Astrocyte (in vitro differentiated cells and primary cell): ENCODE results near the gene NDRG4. TPM values are rescaled to one million over a fixed set of nuclear protein-coding genes. Genes with fewer than 3 reads are reported as not detected.

Experiments used
- DNase-seq: peaks from one replicate; pipeline ENCODE4 v3.0.0-alpha.2; 2010; ENCODE audit warnings: low read depth
- FAIRE-seq: peaks from 2 replicates; lab custom pipeline; 2011; peaks lifted over from hg19 to GRCh38; lab: Jason Lieb, UNC
- H2AFZ ChIP-seq: 2 replicates; pipeline ENCODE4 v1.6.0; 2012; ENCODE audit warnings: low read depth, low read length, inconsistent platforms
- H3K27ac ChIP-seq: 2 replicates; pipeline ENCODE4 v1.5.1; 2011; ENCODE audit warnings: low read depth, low read length, inconsistent platforms
- H3K27me3 ChIP-seq: 2 replicates; pipeline ENCODE4 v1.6.0; 2011; ENCODE audit warnings: low read length, inconsistent platforms; ENCODE audit not compliant: insufficient read depth
- H3K36me3 ChIP-seq: 2 replicates; pipeline ENCODE4 v1.5.1; 2011; ENCODE audit warnings: low read length, inconsistent platforms; ENCODE audit not compliant: insufficient read depth
- H3K4me1 ChIP-seq: 2 replicates; pipeline ENCODE4 v1.5.1; 2011; ENCODE audit warnings: low read length, inconsistent platforms; ENCODE audit not compliant: insufficient read depth
- H3K4me2 ChIP-seq: 2 replicates; pipeline ENCODE4 v1.6.0; 2012; ENCODE audit warnings: low read length, inconsistent platforms
- H3K4me3 ChIP-seq: 2 replicates; pipeline ENCODE4 v1.5.1; 2011; ENCODE audit warnings: low read depth, mild to moderate bottlenecking, low read length, inconsistent platforms; ENCODE audit not compliant: insufficient read depth
- H3K79me2 ChIP-seq: 2 replicates; pipeline ENCODE4 v1.6.0; 2012; ENCODE audit warnings: mild to moderate bottlenecking, low read length, inconsistent platforms; ENCODE audit not compliant: insufficient read depth
- H3K9ac ChIP-seq: 2 replicates; pipeline ENCODE4 v1.6.0; 2012; ENCODE audit warnings: mild to moderate bottlenecking, low read length, inconsistent platforms
- H3K9me3 ChIP-seq: 2 replicates; pipeline ENCODE4 v1.5.1; 2012; ENCODE audit warnings: low read depth, mild to moderate bottlenecking, low read length, inconsistent platforms; ENCODE audit not compliant: insufficient read depth
- H4K20me1 ChIP-seq: 2 replicates; pipeline ENCODE4 v1.6.0; 2012; ENCODE audit warnings: low read length, inconsistent platforms; ENCODE audit not compliant: insufficient read depth
- H3K27ac Mint-ChIP-seq: one replicate; pipeline ENCODE4 v1.8.0; 2021; ENCODE audit warnings: mild to moderate bottlenecking, mixed read lengths; ENCODE audit not compliant: unreplicated experiment
- H3K27me3 Mint-ChIP-seq: one replicate; pipeline ENCODE4 v1.8.0; 2021; ENCODE audit warnings: low read depth, mixed read lengths; ENCODE audit not compliant: unreplicated experiment
- H3K36me3 Mint-ChIP-seq: one replicate; pipeline ENCODE4 v1.8.0; 2021; ENCODE audit warnings: low read depth, mixed read lengths; ENCODE audit not compliant: unreplicated experiment
- H3K4me1 Mint-ChIP-seq: one replicate; pipeline ENCODE4 v1.8.0; 2021; ENCODE audit warnings: low read depth, mixed read lengths; ENCODE audit not compliant: unreplicated experiment
- H3K4me3 Mint-ChIP-seq: one replicate; pipeline ENCODE4 v1.8.0; 2021; ENCODE audit warnings: mild to moderate bottlenecking, moderate library complexity, mixed read lengths; ENCODE audit not compliant: unreplicated experiment
- H3K9me3 Mint-ChIP-seq: one replicate; pipeline ENCODE4 v1.8.0; 2021; ENCODE audit warnings: mild to moderate bottlenecking, mixed read lengths; ENCODE audit not compliant: unreplicated experiment
- CTCF ChIP-seq: IDR thresholded peaks from 2 replicates; pipeline ENCODE4 v1.5.1; 2011; ENCODE audit warnings: low read depth, mild to moderate bottlenecking, inconsistent platforms, low read length, moderate library complexity; ENCODE audit not compliant: insufficient read depth
- EZH2 ChIP-seq: IDR thresholded peaks from 2 replicates; pipeline ENCODE4 v1.6.1; 2012; ENCODE audit warnings: mild to moderate bottlenecking, low read length, inconsistent platforms; ENCODE audit not compliant: insufficient read depth
- total RNA-seq: library from RNA; stranded (reverse); gene quantifications from 2 replicates; pipeline ENCODE4 v1.2.1, GENCODE V29; 2021

The NDRG4 gene
- total RNA-seq, 1 donor from 2014 or later, result 21.9 TPM

GRCh38 chr16:58515871-58516767 lies 16.2 kb downstream of the NDRG4 start:
- Mint-ChIP-seq H3K9me3 (no peaks in the 10 kb centered on the region), H3K27me3 (no peaks in the 10 kb centered on the region), H3K27ac (peak overlapping the region; percentile 53), H3K36me3 (peaks cover 15% of the 10 kb centered on the region), H3K4me3 (peak overlapping the region; percentile 88), H3K4me1 (peaks cover 16% of the 10 kb centered on the region)
- FAIRE-seq (no peak), DNase-seq (no peak)
- Histone ChIP-seq H3K27ac (peak overlapping the region; percentile 55), H3K4me2 (peak overlapping the region; percentile 98), H3K4me1 (peaks cover 5% of the 10 kb centered on the region), H2AFZ (peak overlapping the region; percentile 75), H3K4me3 (peak overlapping the region; percentile 78), H3K9ac (peak overlapping the region; percentile 80), H3K27me3 (no peaks in the 10 kb centered on the region), H3K36me3 (peaks cover 34% of the 10 kb centered on the region), H3K79me2 (peaks cover 4% of the 10 kb centered on the region), H4K20me1 (peaks cover 32% of the 10 kb centered on the region), H3K9me3 (no peaks in the 10 kb centered on the region)
- TF ChIP-seq EZH2, result no peak
- no peak for TF ChIP-seq CTCF

- peaks cover 16% of the 10 kb centered on the region for H3K36me3 Mint-ChIP-seq
- Histone ChIP-seq H3K4me2 (peak overlapping the region; percentile 98), H2AFZ (no peak overlapping the region), H4K20me1 (peaks cover 32% of the 10 kb centered on the region), H3K9me3 (no peaks in the 10 kb centered on the region), H3K9ac (no peak overlapping the region), H3K79me2 (peaks cover 4% of the 10 kb centered on the region), H3K27ac (no peak overlapping the region), H3K4me1 (peaks cover 5% of the 10 kb centered on the region), H3K27me3 (no peaks in the 10 kb centered on the region), H3K4me3 (no peak overlapping the region), H3K36me3 (peaks cover 35% of the 10 kb centered on the region)
- FAIRE-seq (no peak), DNase-seq (no peak)
- no peak overlapping the region for H3K27ac Mint-ChIP-seq
- TF ChIP-seq CTCF (no peak), EZH2 (no peak)
- H3K4me3 Mint-ChIP-seq, result peak overlapping the region; percentile 76
- H3K4me1 Mint-ChIP-seq, result peaks cover 16% of the 10 kb centered on the region
- H3K27me3 Mint-ChIP-seq, result no peaks in the 10 kb centered on the region
- no peaks in the 10 kb centered on the region for H3K9me3 Mint-ChIP-seq
These were observed 16.8 kb downstream of the NDRG4 start for GRCh38 chr16:58516768-58517107.
